AG04449 (cell line): ENCODE measurements around the gene TMPRSS13.

ENCODE experiments used
- CTCF ChIA-PET: fragments of 350-600 bp; formaldehyde crosslinking; extraction: SDS; loops from one replicate; lab custom pipeline; 2021; ENCODE audit warnings: antibody characterized with exemption; lab: Yijun Ruan, JAX
- POLR2A ChIA-PET: fragments of 400-600, 350-600 bp; formaldehyde crosslinking; extraction: SDS; loops from one replicate; lab custom pipeline; 2020; ENCODE audit warnings: antibody characterized with exemption, inconsistent platforms; lab: Yijun Ruan, JAX
- DNase-seq: peaks from one replicate; pipeline ENCODE4 v3.0.0-alpha.2; 2010; ENCODE audit warnings: low read depth, low spot score
- H3K4me3 ChIP-seq: 2 replicates; pipeline ENCODE4 v1.5.1; 2011; ENCODE audit warnings: low read depth, mild to moderate bottlenecking, control low read depth, low read length
- TF ChIP-seq, protein P1 (sequence below): IDR thresholded peaks from one replicate; pipeline ENCODE4 v1.5.1; 2011; ENCODE audit warnings: mild to moderate bottlenecking, moderate library complexity, low read length, control low read depth, inconsistent platforms; ENCODE audit not compliant: insufficient read depth; ENCODE audit errors: missing control alignments

Gene TMPRSS13

DNA sequence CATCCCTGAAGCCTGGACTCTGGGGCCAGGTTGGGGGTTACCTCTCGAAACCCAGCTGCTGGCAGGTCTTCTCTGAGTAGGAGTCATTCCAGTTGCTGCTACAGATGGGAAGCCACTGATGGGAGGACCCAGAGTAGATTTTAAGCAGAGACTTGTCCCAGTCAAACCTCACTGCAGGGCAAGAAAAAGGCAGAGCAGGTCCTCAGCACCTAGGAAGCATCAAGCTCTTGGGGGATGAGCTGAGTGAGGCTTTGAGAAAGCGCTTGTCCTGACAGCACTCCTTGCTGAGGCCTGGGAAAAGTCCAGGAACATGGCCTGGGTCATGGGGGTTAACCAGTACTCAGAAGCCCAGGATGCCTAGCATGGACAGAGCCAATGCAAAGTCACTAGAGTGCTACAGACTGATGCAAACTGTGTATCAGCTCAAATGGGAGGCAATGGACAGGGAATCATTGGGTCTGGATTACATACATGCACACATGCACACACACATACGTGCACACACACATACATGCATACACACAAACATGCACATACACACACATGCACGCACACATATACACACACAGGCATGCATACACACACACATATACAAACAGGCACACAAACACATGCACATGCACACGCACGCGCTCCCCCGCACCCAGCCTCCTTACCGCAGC lies 15.3 kb downstream of the TMPRSS13 start:
- no peak for DNase-seq
- TF ChIP-seq, protein P1, sequence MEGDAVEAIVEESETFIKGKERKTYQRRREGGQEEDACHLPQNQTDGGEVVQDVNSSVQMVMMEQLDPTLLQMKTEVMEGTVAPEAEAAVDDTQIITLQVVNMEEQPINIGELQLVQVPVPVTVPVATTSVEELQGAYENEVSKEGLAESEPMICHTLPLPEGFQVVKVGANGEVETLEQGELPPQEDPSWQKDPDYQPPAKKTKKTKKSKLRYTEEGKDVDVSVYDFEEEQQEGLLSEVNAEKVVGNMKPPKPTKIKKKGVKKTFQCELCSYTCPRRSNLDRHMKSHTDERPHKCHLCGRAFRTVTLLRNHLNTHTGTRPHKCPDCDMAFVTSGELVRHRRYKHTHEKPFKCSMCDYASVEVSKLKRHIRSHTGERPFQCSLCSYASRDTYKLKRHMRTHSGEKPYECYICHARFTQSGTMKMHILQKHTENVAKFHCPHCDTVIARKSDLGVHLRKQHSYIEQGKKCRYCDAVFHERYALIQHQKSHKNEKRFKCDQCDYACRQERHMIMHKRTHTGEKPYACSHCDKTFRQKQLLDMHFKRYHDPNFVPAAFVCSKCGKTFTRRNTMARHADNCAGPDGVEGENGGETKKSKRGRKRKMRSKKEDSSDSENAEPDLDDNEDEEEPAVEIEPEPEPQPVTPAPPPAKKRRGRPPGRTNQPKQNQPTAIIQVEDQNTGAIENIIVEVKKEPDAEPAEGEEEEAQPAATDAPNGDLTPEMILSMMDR = no peak
- CTCF ChIA-PET = interaction anchor here (1.3 to 1.4 kb wide), 2 partner anchors 33 kb away, joined by 4 to 7 read pairs; no protein-coding TSS in a partner anchor
- H3K4me3 ChIP-seq = no peak overlapping the region
- POLR2A ChIA-PET = no interaction called here

DNA sequence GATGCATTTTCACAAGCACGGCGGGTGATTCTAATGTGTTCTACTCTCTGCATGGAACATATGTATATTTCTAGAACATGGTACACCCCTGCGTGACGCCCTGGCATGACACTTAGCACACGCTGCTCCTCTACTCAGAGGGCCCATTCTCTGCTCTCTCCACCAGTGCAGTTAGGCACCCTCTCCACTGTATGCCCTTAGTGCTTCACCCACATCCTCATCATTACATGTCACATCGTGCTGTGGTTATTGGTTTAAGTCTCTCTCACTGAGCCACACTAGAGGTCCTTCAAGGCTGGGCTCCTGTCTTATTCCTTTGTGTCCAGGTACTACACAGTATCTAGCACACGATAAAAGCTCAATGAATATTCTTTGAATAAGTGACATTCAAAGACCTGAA lies 16.7 kb downstream of the TMPRSS13 start:
- TF ChIP-seq, protein P1 = no peak
- ChIA-PET CTCF (interaction anchor here (0.7 to 1.4 kb wide), 3 partner anchors 34 to 94 kb away, joined by 3 to 4 read pairs (median 3); no protein-coding TSS in a partner anchor), POLR2A (no interaction called here)
- DNase-seq = no peak
- no peak overlapping the region for H3K4me3 ChIP-seq

DNA sequence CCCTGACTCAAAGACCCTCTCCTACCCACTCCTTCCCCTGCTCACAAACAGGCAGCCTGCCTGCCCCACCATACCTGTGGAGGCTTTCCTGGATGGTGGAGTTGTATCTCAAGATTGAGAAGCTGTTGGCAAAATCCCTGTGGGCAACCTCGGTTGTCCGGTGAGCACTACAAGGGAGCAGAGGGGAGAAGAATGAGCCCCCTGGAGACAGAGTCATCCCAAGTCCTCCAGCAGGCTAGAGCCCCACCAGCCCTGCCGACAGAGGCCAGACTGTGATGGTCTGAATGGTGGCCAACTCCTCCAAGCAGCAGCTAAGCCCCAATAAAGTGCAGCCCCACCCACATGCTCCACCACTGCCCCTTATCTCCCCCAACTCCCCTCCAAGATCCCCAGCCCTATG lies 17.5 kb downstream of the TMPRSS13 start:
- no peak for DNase-seq
- CTCF ChIA-PET = interaction anchor here (1.0 kb wide), 1 partner anchor 104 kb away, joined by 3 read pairs; no protein-coding TSS in a partner anchor
- TF ChIP-seq, protein P1 = no peak
- POLR2A ChIA-PET = no interaction called here
- no peak overlapping the region for H3K4me3 ChIP-seq

DNA sequence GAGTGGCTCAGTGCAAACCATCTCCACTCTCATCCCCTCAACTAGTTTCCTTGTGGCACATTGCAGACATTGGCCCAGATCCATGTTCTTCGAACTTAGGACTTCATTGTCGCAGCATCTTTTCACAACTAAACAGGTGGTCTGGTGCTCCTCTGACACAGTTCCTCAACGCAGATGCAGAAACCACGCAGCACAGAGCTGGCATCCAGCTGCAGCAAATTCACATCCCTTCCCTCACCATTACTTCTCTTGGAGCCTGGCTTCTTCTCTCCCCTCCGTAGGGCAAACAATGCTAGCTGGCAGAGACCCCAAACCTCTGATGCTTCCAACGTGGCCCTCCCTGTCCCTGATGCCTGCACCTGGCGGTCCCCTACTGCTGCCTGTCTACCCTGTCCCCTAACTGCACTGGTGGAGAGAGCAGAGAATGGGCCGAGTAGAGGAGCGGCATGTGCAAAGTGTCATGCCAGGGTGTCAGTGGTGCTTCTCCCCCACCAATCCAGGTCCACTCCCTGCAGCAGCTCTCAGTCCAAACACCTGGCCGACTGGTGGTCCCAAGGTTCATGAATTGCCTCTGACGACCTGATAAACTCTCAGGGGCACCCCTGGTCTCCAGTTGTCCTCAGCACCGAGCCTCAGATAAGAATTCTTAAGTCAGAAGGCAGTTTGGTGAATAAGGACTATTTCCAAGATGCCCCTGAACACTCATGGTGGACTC lies 18.1 kb downstream of the TMPRSS13 start:
- TF ChIP-seq, protein P1 = no peak
- no peak for DNase-seq
- H3K4me3 ChIP-seq = no peak overlapping the region
- POLR2A ChIA-PET = no interaction called here
- CTCF ChIA-PET = interaction anchor here (1.0 kb wide), 1 partner anchor 104 kb away, joined by 3 read pairs; no protein-coding TSS in a partner anchor

DNA sequence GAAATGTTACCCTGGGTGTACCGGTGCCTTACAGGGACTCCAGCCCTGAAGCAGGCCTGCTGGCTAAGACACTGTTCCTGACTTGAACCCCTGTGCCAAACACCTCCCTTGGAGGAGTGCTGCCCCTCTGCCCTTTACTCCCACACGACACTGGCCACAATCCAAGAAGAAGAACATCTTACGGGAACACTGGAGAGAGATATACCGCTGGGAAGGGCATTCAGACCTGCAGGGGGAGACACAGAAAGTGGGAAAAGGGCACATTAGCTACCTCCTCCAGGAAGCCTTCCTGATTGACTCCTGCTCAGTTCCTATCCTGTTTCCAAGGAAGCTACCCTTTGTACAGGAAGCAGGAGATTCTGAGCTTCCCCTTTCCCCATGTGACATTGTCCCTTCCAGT lies 18.7 kb downstream of the TMPRSS13 start:
- no peak for DNase-seq
- no peak overlapping the region for H3K4me3 ChIP-seq
- TF ChIP-seq, protein P1 = no peak
- CTCF ChIA-PET = interaction anchor here (1.0 kb wide), 1 partner anchor 103 kb away, joined by 3 read pairs; no protein-coding TSS in a partner anchor
- POLR2A ChIA-PET = no interaction called here
